GM12864 (cell line): ENCODE measurements around the gene CCNL1.
"Not testable (repeated sequence)": the region's sequence is repeated elsewhere in the genome, so short reads cannot be mapped to it uniquely, and the experiment has no call there.

Experiments
- DNase-seq: peaks from one replicate; pipeline ENCODE4 v3.0.0-alpha.2; 2011; ENCODE audit warnings: low read depth
- H3K4me3 ChIP-seq: 2 replicates; pipeline ENCODE4 v1.5.1; 2011; ENCODE audit warnings: mild to moderate bottlenecking, low read depth, low read length, control low read depth
- TF ChIP-seq, protein P1 (sequence below): IDR thresholded peaks from 2 replicates; pipeline ENCODE4 v1.5.1; 2011; ENCODE audit warnings: low read depth, mild to moderate bottlenecking, moderate library complexity, low read length, control low read depth, inconsistent platforms; ENCODE audit errors: missing control alignments

CCNL1 gene

DNA sequence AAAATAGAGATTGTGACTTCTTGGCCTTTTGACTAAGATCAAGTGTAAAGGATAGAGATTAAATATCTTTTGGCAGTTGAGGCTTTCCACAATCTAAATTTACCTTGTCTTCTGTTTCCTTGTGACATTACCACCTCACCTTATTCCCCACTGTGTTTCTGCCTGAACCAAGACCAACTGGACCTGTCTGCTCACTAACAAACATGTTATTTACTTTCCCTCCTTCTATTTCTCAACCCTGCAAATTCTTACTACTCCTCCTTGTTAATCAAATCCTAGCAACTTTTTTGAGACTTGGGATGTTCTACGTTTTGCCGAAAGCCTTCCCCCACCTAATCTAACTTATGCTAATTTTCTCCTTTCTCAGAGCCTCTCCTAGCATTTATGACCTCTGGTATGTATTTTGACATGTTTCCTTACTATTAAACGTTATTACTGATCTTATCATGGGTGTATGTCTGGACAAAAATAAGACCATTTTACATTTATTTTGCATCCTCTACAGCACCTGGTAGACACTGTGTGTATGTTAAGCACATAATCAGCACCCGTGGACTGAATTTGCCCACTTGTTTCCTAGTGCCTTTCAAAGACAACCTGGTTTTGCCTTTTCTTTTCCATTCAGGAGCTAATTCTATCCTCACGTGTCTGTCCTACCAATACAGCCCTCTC, 7.6 kb upstream of the CCNL1 start:
- DNase-seq: no peak
- TF ChIP-seq, protein P1, sequence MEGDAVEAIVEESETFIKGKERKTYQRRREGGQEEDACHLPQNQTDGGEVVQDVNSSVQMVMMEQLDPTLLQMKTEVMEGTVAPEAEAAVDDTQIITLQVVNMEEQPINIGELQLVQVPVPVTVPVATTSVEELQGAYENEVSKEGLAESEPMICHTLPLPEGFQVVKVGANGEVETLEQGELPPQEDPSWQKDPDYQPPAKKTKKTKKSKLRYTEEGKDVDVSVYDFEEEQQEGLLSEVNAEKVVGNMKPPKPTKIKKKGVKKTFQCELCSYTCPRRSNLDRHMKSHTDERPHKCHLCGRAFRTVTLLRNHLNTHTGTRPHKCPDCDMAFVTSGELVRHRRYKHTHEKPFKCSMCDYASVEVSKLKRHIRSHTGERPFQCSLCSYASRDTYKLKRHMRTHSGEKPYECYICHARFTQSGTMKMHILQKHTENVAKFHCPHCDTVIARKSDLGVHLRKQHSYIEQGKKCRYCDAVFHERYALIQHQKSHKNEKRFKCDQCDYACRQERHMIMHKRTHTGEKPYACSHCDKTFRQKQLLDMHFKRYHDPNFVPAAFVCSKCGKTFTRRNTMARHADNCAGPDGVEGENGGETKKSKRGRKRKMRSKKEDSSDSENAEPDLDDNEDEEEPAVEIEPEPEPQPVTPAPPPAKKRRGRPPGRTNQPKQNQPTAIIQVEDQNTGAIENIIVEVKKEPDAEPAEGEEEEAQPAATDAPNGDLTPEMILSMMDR: no peak

DNA sequence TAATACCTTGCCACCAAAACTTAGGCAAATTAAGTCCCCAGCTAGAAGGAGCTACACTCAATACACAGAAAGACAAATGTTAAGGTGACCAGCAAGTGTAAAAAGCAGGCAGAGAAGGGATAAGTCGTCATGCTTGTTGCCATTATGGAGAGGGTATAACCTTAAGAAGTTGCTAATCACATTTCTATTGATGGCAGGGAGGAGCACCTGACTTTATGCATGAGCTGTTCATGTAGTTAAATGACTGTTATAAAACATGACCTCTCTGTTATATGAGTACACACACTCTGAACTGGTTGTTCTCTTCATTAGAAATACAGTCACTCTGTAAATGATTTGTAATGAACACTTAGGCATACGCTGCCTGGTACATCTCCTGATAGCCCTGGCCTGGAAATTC, 6.6 kb upstream of the CCNL1 start:
- H3K4me3 ChIP-seq: no peak overlapping the region
- TF ChIP-seq, protein P1: no peak
- DNase-seq: no peak

More for the DNA sequence above, 7.6 kb upstream of the CCNL1 start:
- H3K4me3 ChIP-seq: no peak overlapping the region

DNA sequence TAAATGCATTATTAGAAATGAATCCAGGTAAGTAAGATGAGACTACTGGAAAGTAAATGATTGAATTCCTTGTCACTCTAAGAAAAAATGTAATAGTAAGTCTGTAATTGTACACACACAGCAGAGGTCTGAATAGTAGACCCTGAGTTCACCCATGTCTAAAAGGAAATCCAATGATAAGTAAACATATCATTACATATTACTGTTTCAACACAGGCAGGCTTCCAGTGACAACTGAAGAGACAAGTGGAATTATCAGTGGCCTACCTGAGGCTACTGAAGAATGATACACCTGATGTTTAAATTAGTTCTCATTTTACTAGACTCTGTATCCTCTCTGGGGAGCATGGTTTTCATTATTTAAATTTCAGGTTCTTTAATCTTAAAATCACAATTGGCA, 6.2 kb upstream of the CCNL1 start:
- no peak overlapping the region for H3K4me3 ChIP-seq
- DNase-seq: no peak
- TF ChIP-seq, protein P1: no peak

DNA sequence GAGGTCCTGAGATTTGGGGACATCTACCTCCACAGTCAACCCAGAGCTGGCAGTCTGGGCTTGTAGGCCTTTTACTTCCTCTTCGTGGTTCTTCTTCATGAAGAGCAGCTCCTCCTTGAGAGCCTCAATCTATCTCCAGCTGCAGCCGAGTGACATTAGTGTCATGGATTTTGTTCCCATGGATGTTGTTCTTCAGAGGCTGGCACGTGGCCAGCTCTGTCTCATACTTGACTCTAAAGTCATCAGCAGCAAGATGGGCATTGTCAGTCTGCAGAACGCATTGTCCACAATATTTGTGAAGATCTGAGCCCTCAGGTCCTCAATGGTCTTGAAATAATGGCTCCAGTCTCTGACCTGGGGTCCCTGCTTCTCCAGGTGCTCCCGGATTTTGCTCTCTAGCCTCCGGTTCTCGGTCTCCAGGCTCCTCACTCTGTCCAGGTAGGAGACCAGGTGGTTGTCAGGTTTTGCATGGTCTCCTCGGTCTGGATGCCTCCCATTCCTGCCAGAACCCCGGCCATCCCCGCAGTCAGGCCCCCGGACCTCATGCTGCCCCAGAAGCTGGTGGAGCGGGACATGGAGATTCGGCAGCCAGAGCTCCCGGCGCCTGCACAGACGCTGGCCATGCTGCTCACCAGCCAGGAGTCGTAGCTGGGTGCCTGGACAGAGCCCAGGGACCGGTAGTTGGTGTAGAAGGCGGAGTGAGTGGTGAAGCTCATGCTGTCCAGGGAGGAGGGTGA, 3.4 kb upstream of the CCNL1 start:
- no peak for DNase-seq
- H3K4me3 ChIP-seq: no peak overlapping the region
- TF ChIP-seq, protein P1: no peak

DNA sequence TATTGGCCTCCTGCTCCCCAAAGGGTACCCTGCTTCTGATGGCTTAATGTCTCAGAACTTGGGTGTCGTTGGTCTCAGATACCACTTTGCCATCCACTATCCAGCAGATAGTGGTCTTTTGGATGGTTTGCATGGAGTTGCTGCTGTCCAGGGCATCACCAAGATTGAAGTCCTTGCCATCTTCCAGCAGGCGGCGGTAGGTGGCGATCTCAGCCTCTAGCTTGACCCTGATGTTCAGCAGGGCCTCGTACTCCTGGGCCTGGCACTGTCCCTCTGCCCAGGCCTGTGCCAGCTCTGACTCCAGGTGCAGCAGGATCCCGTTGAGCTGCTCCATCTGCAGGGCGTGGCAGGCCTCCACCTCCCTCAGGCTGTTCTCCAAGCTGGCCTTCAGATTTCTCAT, 2.7 kb upstream of the CCNL1 start:
- DNase-seq, H3K4me3 ChIP-seq: not testable (repeated sequence)
- TF ChIP-seq, protein P1: peak; percentile 58

DNA sequence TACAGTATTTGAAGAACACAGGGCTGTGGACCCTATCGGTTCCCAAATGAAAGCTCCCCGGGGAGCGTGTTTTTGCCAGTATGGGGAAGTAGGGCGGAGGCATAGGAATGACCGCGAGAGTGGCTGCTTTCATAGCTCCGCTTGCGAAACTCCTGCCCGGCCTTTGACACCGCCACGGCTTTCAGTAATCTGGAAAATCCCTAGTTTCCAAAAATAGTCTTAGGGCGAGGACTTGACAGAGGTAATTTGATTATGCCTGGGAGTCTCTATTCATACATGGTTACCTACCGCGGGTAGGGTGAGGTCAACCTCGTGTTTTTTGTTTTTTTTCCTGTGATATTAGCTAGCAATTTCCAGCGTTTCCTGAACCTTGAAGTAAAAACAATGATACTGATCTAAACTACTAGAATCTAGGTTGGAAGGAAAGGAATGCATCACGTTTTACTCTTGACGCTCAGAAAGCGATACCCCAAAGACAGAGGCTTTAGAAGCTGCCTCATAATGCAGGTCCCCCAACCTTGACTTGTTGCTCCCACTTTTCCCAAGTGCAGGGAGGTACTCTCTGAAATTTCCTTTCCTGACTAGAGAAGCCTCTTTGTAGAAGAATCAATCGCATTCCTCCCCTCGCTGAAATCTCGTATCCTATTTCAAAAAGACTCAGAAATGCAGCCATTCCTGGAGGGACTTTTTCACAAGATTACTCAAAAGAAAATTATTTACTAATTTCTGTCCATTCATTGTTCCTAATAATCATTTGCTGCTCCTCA, 894 bp upstream of the CCNL1 start:
- TF ChIP-seq, protein P1: no peak
- peak; percentile 49 for DNase-seq
- H3K4me3 ChIP-seq: peak overlapping the region; percentile 96
